Right lobe of liver (tissue), 6 donors: ENCODE results near the gene MAST4. TPM values are rescaled to one million over a fixed set of nuclear protein-coding genes. Genes with fewer than 3 reads are reported as not detected.

ENCODE experiments used
- ATAC-seq, 4 donors: fragments of 200-7000 bp; cut with Tn5 transposase; one replicate each; pipeline ENCODE4 v1.9.1; 2020; ENCODE audit warnings: mild to moderate bottlenecking in 4 of 4, moderate library complexity in 4 of 4
- DNase-seq, 3 donors: peaks; one replicate each; pipeline ENCODE4 v3.0.0-alpha.2; 2020
- H3K27ac ChIP-seq, 3 donors: fragments of 200-600 bp; one replicate each; pipeline ENCODE4 v1.8.0; 2022
- H3K27me3 ChIP-seq, 2 donors: fragments of 200-600 bp; one replicate each; pipeline ENCODE4 v1.8.0; 2022
- H3K36me3 ChIP-seq, 4 donors: fragments of 200-600 bp; sonication (generic) in 1 of 4; one replicate each; pipeline versions ENCODE4 v1.5.1 to v1.8.0; 2017 to 2022; ENCODE audit warnings: control low read depth in 1 of 4
- H3K4me1 ChIP-seq, 4 donors: fragments of 200-600 bp; sonication (generic) in 1 of 4; one replicate each; pipeline versions ENCODE4 v1.5.1 to v1.8.0; 2017 to 2022; ENCODE audit warnings: control low read depth in 1 of 4
- H3K4me3 ChIP-seq, 3 donors: fragments of 200-600 bp; one replicate each; pipeline ENCODE4 v1.8.0; 2022
- H3K9me3 ChIP-seq, 4 donors: fragments of 200-600 bp; sonication (generic) in 1 of 4; one replicate each; pipeline versions ENCODE4 v1.5.1 to v1.8.0; 2017 to 2022; ENCODE audit warnings: control low read depth in 1 of 4
- POLR2A ChIP-seq: fragments of 450-650 bp; IDR thresholded peaks from one replicate; pipeline ENCODE4 v1.6.1; 2017; ENCODE audit warnings: antibody characterized with exemption, mild to moderate bottlenecking
- WGBS: methylation state at CpG from one replicate; pipeline ENCODE4 v1.1.6; 2018; ENCODE audit warnings: low coverage, low lambda C conversion rate; ENCODE audit not compliant: insufficient coverage; ENCODE audit errors: missing lambda C conversion rate; 5-methylcytosine and 5-hydroxymethylcytosine counted together
- intact Hi-C, 2 donors: fragments of 100-400 bp; cut with DNase I; formaldehyde crosslinking; loops; one replicate each; pipeline versions ENCODE4 v1.11.2 to v1.14.1; 2022
- total RNA-seq, 6 experiments: library from RNA; depleted of rRNA in 2 of 6; stranded (reverse); fragments of >200 nt in 2 of 6; fragmentation: NEBNext Ultra II Directional in 3 of 6; extraction: Animal tissue kit (Norgen Biotek cat#: 25700) in 3 of 6; gene quantifications; one replicate each; pipeline versions ENCODE4 v1.1.0 to v1.2.4, GENCODE V29; 2016 to 2023
- TF ChIP-seq, protein P1 (sequence below), 4 donors: fragments of 200-600 bp in 3 of 4; fragments of 450-650 bp in 1 of 4; IDR thresholded peaks; one replicate each; pipeline versions ENCODE4 v1.5.1 to v1.8.0; 2016 to 2022; ENCODE audit warnings: antibody characterized with exemption in 4 of 4, mild to moderate bottlenecking in 2 of 4
- donor health status: DM: no; HTN: yes; CAD: no.
- donor health status: DM: no; HTN: no; CAD: no.
- donor health status: DM: no; HTN: no; CAD: no.
- donor health status: DM: no; HTN: yes; CAD: no.
- donor health status: DM: no; HTN: yes; CAD: no.

The MAST4 gene
- total RNA-seq, 6 experiments from 2014 or later = 9.4 to 23.5 (median 13.9) TPM

DNA sequence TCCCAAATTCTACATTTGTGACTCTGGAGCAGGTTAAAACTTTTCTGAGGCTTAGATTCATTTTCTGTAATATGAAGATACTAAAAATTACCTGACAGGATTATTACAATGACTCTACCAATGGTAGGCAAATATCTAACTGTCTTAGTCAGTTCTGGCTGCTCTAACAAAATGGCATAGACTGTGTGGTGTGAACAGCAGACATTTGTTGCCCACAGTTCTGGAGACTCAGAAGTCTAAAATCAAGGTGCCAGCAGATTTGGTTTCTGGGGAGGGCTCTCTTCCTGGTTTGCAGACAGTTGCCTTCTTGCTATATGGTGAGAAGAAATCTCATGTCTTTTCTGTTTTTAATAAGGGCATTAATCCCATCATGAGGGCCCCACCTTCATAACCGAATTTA lies 245.1 kb downstream of the MAST4 start:
- intact Hi-C loops = no loop called here
- no peak overlapping the region for H3K4me3 ChIP-seq
- WGBS = 40% methylated on average over 1 of the region's 1 CpG
- no peaks in the 10 kb centered on the region for H3K27me3 ChIP-seq
- H3K4me1 ChIP-seq = no peaks in the 10 kb centered on the region
- H3K9me3 ChIP-seq = no peaks in the 10 kb centered on the region
- TF ChIP-seq, protein P1, sequence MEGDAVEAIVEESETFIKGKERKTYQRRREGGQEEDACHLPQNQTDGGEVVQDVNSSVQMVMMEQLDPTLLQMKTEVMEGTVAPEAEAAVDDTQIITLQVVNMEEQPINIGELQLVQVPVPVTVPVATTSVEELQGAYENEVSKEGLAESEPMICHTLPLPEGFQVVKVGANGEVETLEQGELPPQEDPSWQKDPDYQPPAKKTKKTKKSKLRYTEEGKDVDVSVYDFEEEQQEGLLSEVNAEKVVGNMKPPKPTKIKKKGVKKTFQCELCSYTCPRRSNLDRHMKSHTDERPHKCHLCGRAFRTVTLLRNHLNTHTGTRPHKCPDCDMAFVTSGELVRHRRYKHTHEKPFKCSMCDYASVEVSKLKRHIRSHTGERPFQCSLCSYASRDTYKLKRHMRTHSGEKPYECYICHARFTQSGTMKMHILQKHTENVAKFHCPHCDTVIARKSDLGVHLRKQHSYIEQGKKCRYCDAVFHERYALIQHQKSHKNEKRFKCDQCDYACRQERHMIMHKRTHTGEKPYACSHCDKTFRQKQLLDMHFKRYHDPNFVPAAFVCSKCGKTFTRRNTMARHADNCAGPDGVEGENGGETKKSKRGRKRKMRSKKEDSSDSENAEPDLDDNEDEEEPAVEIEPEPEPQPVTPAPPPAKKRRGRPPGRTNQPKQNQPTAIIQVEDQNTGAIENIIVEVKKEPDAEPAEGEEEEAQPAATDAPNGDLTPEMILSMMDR (IDR thresholded peaks at IDR 0.05) = no peak
- no peaks in the 10 kb centered on the region for H3K36me3 ChIP-seq
- ATAC-seq (no peak), DNase-seq (no peak)
- no peak overlapping the region for H3K27ac ChIP-seq

DNA sequence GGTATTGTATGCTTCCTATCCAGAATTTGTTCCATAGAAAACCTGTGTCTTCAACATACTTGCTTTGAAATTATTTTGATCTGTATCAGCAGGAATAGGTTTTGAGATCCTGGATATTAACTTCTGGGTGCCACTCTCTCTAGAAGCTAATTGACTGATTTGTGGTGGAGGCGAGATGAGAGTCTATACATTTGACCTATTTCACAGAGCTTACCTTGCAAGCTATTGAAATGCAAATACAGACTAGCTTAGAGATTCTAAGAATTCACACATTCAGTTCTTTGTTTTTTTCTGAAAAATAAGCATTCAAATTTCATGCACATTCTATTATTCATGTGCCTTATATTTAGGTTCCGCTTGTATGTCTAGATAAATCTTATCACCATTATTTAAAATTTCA lies 246.3 kb downstream of the MAST4 start:
- WGBS = 82% methylated on average over 2 of the region's 2 CpGs
- ATAC-seq (no peak), DNase-seq (no peak)
- TF ChIP-seq POLR2A = no peak
- H3K4me1 ChIP-seq = no peaks in the 10 kb centered on the region
- H3K4me3 ChIP-seq = no peak overlapping the region
- intact Hi-C loops = no loop called here
- no peaks in the 10 kb centered on the region for H3K9me3 ChIP-seq
- H3K27ac ChIP-seq = no peak overlapping the region
- no peaks in the 10 kb centered on the region for H3K36me3 ChIP-seq
- no peaks in the 10 kb centered on the region for H3K27me3 ChIP-seq

DNA sequence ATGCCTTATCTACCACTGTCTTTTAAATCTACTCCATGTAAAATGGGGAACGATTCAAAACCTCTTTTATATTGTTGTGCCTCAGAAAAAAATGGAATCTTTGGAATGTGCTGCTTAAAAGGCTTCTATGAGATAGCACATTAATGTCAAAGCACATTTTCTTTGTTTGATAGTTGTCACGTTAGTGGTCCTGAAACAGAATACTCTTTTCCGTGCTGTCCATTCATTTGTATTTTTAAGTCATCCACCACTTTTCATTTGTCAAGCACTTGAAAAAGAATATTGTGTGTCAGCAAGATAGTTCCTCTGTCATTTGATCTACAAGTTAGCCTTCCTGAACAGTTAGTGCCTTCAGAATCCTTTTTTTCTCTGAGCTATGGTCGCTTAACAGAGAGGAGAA lies 246.9 kb downstream of the MAST4 start:
- DNase-seq = no peak
- TF ChIP-seq, protein P1 (IDR thresholded peaks at IDR 0.05) = no peak
- no peak for TF ChIP-seq POLR2A
- ATAC-seq = no peak
- Histone ChIP-seq H3K4me1 (no peaks in the 10 kb centered on the region), H3K27ac (no peak overlapping the region), H3K9me3 (no peaks in the 10 kb centered on the region), H3K36me3 (no peaks in the 10 kb centered on the region), H3K27me3 (no peaks in the 10 kb centered on the region), H3K4me3 (no peak overlapping the region)
- intact Hi-C loops = no loop called here
- WGBS = 81% methylated on average over 3 of the region's 4 CpGs

DNA sequence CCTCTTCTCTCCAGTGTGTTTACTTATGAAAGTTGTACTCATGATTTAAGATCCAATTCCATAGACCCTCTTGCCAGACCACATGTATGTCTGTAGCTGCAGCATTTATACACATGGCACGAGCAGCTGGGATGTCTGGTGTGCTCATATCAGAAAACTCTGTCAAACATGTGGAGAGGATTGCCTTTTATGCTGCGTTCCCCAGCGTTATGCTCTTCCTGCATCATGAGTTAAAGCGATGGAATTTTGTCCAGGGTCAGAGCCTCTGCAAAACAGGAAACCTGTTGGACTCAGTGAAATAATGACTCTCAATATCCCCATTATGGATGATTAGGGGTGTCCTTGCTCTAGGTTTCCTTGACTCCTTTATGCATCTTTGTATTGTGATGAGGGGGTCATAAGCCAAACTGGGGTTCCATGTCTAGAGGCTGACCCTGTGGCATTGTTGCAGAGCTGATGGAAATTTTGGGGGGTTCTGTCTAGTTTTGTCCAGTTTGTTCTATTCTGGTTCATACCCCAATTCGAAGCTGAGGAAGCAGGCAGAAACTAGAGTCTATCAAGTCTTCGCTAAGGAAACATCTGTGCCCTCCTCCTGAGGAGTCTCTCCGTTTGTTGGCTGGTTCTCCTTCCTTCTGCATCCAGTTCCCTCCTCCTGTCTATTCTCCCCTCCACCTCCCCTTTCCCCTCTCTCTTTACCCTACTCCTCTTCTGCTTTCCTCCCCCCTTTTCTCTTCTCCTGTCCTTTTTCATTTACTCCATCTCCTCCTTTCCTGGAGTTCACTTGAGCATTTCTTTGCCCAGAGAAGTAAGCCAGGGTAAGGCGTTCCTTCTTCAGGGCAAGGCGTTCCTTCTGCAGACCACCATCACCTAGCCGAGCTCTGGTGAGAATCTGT lies 252.8 kb downstream of the MAST4 start:
- TF ChIP-seq POLR2A = no peak
- TF ChIP-seq, protein P1 (IDR thresholded peaks at IDR 0.05) = no peak
- H3K4me3 ChIP-seq = no peak overlapping the region
- H3K27ac ChIP-seq = no peak overlapping the region
- H3K4me1 ChIP-seq = no peaks in the 10 kb centered on the region
- WGBS = 52% methylated on average over 9 of the region's 10 CpGs
- intact Hi-C loops = no loop called here
- no peaks in the 10 kb centered on the region for H3K27me3 ChIP-seq
- H3K36me3 ChIP-seq = no peaks in the 10 kb centered on the region
- no peaks in the 10 kb centered on the region for H3K9me3 ChIP-seq
- ATAC-seq (peak in 2 of 4 donors; percentile 28 to 48), DNase-seq (no peak)

DNA sequence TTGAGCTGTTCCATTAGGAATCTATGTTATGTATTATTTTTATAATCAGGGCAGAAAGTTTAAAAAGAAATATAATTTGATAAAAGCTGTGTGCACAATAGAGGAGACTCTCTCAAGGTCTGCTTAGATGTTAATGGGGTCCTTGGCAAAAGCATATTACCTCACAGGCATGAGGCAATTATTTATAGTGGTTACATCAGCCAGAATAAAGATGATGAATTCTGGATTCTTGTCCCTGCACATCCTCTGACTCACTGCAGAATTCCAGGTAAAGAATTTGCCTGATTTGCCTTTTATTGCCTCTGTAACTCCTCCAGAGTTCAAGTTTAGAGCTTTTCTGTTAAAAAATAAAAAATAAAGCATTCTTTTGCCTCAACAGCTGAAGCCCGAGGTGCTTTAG lies 253.6 kb downstream of the MAST4 start:
- H3K4me1 ChIP-seq = no peaks in the 10 kb centered on the region

More for the DNA sequence above, 253.6 kb downstream of the MAST4 start:
- H3K27ac ChIP-seq = no peak overlapping the region
- H3K4me3 ChIP-seq = no peak overlapping the region
- no peaks in the 10 kb centered on the region for H3K36me3 ChIP-seq
- TF ChIP-seq, protein P1 (IDR thresholded peaks at IDR 0.05) = no peak
- no peak for TF ChIP-seq POLR2A
- DNase-seq (no peak), ATAC-seq (peak in 1 of 4 donors; percentile 50)
- intact Hi-C loops = no loop called here
- WGBS = 72% methylated on average over 1 of the region's 1 CpG
- H3K27me3 ChIP-seq = no peaks in the 10 kb centered on the region
- no peaks in the 10 kb centered on the region for H3K9me3 ChIP-seq
